Ectodermal cell (in vitro differentiated cells): ENCODE results near the gene ASIC4.

Source experiments
- H3K27ac ChIP-seq: 2 replicates; pipeline ENCODE4 v1.7.0; 2013; ENCODE audit warnings: mild to moderate bottlenecking, low read depth, low read length; ENCODE audit not compliant: insufficient read depth, poor library complexity, severe bottlenecking
- H3K27me3 ChIP-seq: 2 replicates; pipeline ENCODE4 v1.7.0; 2013; ENCODE audit warnings: mild to moderate bottlenecking, low read length; ENCODE audit not compliant: insufficient read depth, control insufficient read depth, poor library complexity, severe bottlenecking
- H3K36me3 ChIP-seq: one replicate; pipeline ENCODE4 v1.7.0; 2013; ENCODE audit warnings: low read length; ENCODE audit not compliant: control insufficient read depth, insufficient read depth
- H3K4me1 ChIP-seq: one replicate; pipeline ENCODE4 v1.7.0; 2013; ENCODE audit warnings: low read length; ENCODE audit not compliant: control insufficient read depth, insufficient read depth
- H3K4me3 ChIP-seq: 2 replicates; pipeline ENCODE4 v1.7.0; 2013; ENCODE audit warnings: low read depth, low read length, control low read depth; ENCODE audit not compliant: insufficient read depth
- H3K9me3 ChIP-seq: 2 replicates; pipeline ENCODE4 v1.7.0; 2013; ENCODE audit warnings: mild to moderate bottlenecking, low read length, moderate library complexity; ENCODE audit not compliant: control insufficient read depth
- WGBS, 2 experiments: methylation state at CpG; one replicate each; pipeline ENCODE4 v1.1.7; 2013; ENCODE audit warnings: missing lambda C conversion rate in 2 of 2; 5-methylcytosine and 5-hydroxymethylcytosine counted together

ASIC4 gene

GRCh38 chr2:219482674-219483405 lies 31.4 kb upstream of the ASIC4 start:
- WGBS, 2 experiments, result 78 to 81% methylated on average over 17 of the region's 17 CpGs
- H3K27ac ChIP-seq, result no peak overlapping the region
- H3K4me3 ChIP-seq, result no peak overlapping the region
- no peaks in the 10 kb centered on the region for H3K9me3 ChIP-seq
- H3K4me1 ChIP-seq, result peaks cover 30% of the 10 kb centered on the region
- H3K27me3 ChIP-seq, result peaks cover 60% of the 10 kb centered on the region
- H3K36me3 ChIP-seq, result no peaks in the 10 kb centered on the region

- no peaks in the 10 kb centered on the region for H3K36me3 ChIP-seq
- H3K27ac ChIP-seq, result no peak overlapping the region
- peak overlapping the region; percentile 19 for H3K4me3 ChIP-seq
- H3K27me3 ChIP-seq, result peaks cover 66% of the 10 kb centered on the region
- 53 to 56% methylated on average over 58 of the region's 58 CpGs for WGBS, 2 experiments
- peaks cover 30% of the 10 kb centered on the region for H3K4me1 ChIP-seq
- H3K9me3 ChIP-seq, result no peaks in the 10 kb centered on the region
These were observed 30.6 kb upstream of the ASIC4 start for GRCh38 chr2:219483451-219484342.

- H3K4me3 ChIP-seq, result peak overlapping the region; percentile 19
- H3K4me1 ChIP-seq, result peaks cover 30% of the 10 kb centered on the region
- H3K36me3 ChIP-seq, result no peaks in the 10 kb centered on the region
- 4 to 5% methylated on average over 89 of the region's 89 CpGs for WGBS, 2 experiments
- peaks cover 66% of the 10 kb centered on the region for H3K27me3 ChIP-seq
- H3K27ac ChIP-seq, result no peak overlapping the region
- no peaks in the 10 kb centered on the region for H3K9me3 ChIP-seq
These were observed 29.7 kb upstream of the ASIC4 start for GRCh38 chr2:219484343-219485200.

- WGBS, 2 experiments, result 64 to 71% methylated on average over 12 of the region's 12 CpGs
- H3K27me3 ChIP-seq, result peaks cover 66% of the 10 kb centered on the region
- H3K9me3 ChIP-seq, result no peaks in the 10 kb centered on the region
- no peak overlapping the region for H3K4me3 ChIP-seq
- H3K4me1 ChIP-seq, result peaks cover 30% of the 10 kb centered on the region
- H3K27ac ChIP-seq, result no peak overlapping the region
- no peaks in the 10 kb centered on the region for H3K36me3 ChIP-seq
These were observed 29.1 kb upstream of the ASIC4 start for GRCh38 chr2:219485201-219485580.

GRCh38 chr2:219486380-219486959 lies 27.8 kb upstream of the ASIC4 start:
- 13 to 16% methylated on average over 8 of the region's 8 CpGs for WGBS, 2 experiments
- no peak overlapping the region for H3K27ac ChIP-seq
- H3K27me3 ChIP-seq, result peaks cover 66% of the 10 kb centered on the region
- peaks cover 30% of the 10 kb centered on the region for H3K4me1 ChIP-seq
- no peaks in the 10 kb centered on the region for H3K36me3 ChIP-seq
- H3K9me3 ChIP-seq, result no peaks in the 10 kb centered on the region
- H3K4me3 ChIP-seq, result no peak overlapping the region

- no peaks in the 10 kb centered on the region for H3K36me3 ChIP-seq
- no peaks in the 10 kb centered on the region for H3K9me3 ChIP-seq
- no peak overlapping the region for H3K4me3 ChIP-seq
- H3K27me3 ChIP-seq, result peaks cover 58% of the 10 kb centered on the region
- H3K27ac ChIP-seq, result no peak overlapping the region
- H3K4me1 ChIP-seq, result peaks cover 30% of the 10 kb centered on the region
- WGBS, 2 experiments, result 82 to 85% methylated on average over 17 of the region's 17 CpGs
These were observed 26.0 kb upstream of the ASIC4 start for GRCh38 chr2:219488149-219488843.

- Histone ChIP-seq H3K4me1 (peaks cover 26% of the 10 kb centered on the region), H3K27ac (no peak overlapping the region), H3K27me3 (peaks cover 58% of the 10 kb centered on the region), H3K9me3 (no peaks in the 10 kb centered on the region), H3K4me3 (no peak overlapping the region), H3K36me3 (no peaks in the 10 kb centered on the region)
- WGBS, 2 experiments, result 92 to 93% methylated on average over 14 of the region's 14 CpGs
These were observed 25.5 kb upstream of the ASIC4 start for GRCh38 chr2:219488844-219489194.

GRCh38 chr2:219489315-219489714 lies 25.0 kb upstream of the ASIC4 start:
- peaks cover 22% of the 10 kb centered on the region for H3K4me1 ChIP-seq

GRCh38 chr2:219490186-219490585 lies 24.1 kb upstream of the ASIC4 start:
- Histone ChIP-seq H3K9me3 (no peaks in the 10 kb centered on the region), H3K27me3 (peaks cover 58% of the 10 kb centered on the region), H3K27ac (no peak overlapping the region), H3K4me1 (peaks cover 14% of the 10 kb centered on the region), H3K36me3 (no peaks in the 10 kb centered on the region), H3K4me3 (no peak overlapping the region)
- WGBS, 2 experiments, result 92 to 93% methylated on average over 23 of the region's 23 CpGs

More at GRCh38 chr2:219489315-219489714, 25.0 kb upstream of the ASIC4 start:
- H3K4me3 ChIP-seq, result no peak overlapping the region
- H3K36me3 ChIP-seq, result no peaks in the 10 kb centered on the region
- 87 to 88% methylated on average over 9 of the region's 9 CpGs for WGBS, 2 experiments
- H3K27me3 ChIP-seq, result peaks cover 58% of the 10 kb centered on the region
- no peak overlapping the region for H3K27ac ChIP-seq
- no peaks in the 10 kb centered on the region for H3K9me3 ChIP-seq
